Esophagus muscularis mucosa (tissue), 4 donors: Measurements from ENCODE around the gene C1GALT1C1L. TPM values are rescaled to one million over a fixed set of nuclear protein-coding genes. Genes with fewer than 3 reads are reported as not detected.
"Not testable (repeated sequence)": the region's sequence is repeated elsewhere in the genome, so short reads cannot be mapped to it uniquely, and the experiment has no call there.

ENCODE experiments used
- DNase-seq: peaks from one replicate; pipeline ENCODE4 v3.0.0-alpha.2; 2017; ENCODE audit errors: extremely low spot score
- H3K27ac ChIP-seq, 4 donors: fragments of 200-600 bp; sonication (generic); replicated peaks in 1 of 4; 1 replicate in 3 of 4; 2 replicates in 1 of 4; pipeline ENCODE4 v1.5.1; 2016 to 2019; ENCODE audit warnings: mild to moderate bottlenecking in 1 of 4
- H3K27me3 ChIP-seq, 4 donors: fragments of 200-600 bp; sonication (generic); one replicate each; pipeline versions ENCODE4 v1.5.1 to v1.6.0; 2016 to 2019
- H3K36me3 ChIP-seq, 4 donors: fragments of 200-600 bp; sonication (generic); one replicate each; pipeline ENCODE4 v1.5.1; 2016 to 2019
- H3K4me1 ChIP-seq, 4 donors: fragments of 200-600 bp; sonication (generic); one replicate each; pipeline ENCODE4 v1.5.1; 2016 to 2019
- H3K4me3 ChIP-seq, 4 donors: fragments of 200-600 bp; sonication (generic); 1 replicate in 2 of 4; 2 replicates in 2 of 4; pipeline ENCODE4 v1.5.1; 2016 to 2019; ENCODE audit warnings: mild to moderate bottlenecking in 4 of 4, moderate library complexity in 1 of 4
- H3K9me3 ChIP-seq, 4 donors: fragments of 200-600 bp; sonication (generic); 1 replicate in 3 of 4; 2 replicates in 1 of 4; pipeline ENCODE4 v1.5.1; 2016 to 2019
- EP300 ChIP-seq: sonication (generic); formaldehyde crosslinking; IDR thresholded peaks from one replicate; pipeline ENCODE4 v1.6.1; 2017; ENCODE audit warnings: antibody characterized with exemption
- POLR2A ChIP-seq: fragments of 450-650 bp; IDR thresholded peaks from one replicate; pipeline ENCODE4 v1.6.1; 2017; ENCODE audit warnings: antibody characterized with exemption, moderate library complexity, mild to moderate bottlenecking, low read depth
- POLR2AphosphoS5 ChIP-seq, 2 donors: sonication (generic); formaldehyde crosslinking; IDR thresholded peaks; one replicate each; pipeline ENCODE4 v1.6.1; 2017; ENCODE audit warnings: antibody characterized with exemption in 2 of 2
- WGBS: methylation state at CpG from one replicate; pipeline ENCODE4 v1.1.5; 2018; 5-methylcytosine and 5-hydroxymethylcytosine counted together
- intact Hi-C: fragments of 100-400 bp; cut with DNase I; formaldehyde crosslinking; loops from one replicate; pipeline ENCODE4 v1.15.1; 2023
- total RNA-seq, 4 donors: library from RNA; depleted of rRNA; stranded (reverse); fragments of >200 nt; gene quantifications; one replicate each; pipeline versions ENCODE4 v1.1.0 to v1.2.1, GENCODE V29; 2016
- TF ChIP-seq, protein P1 (sequence below), 3 experiments: fragments of 200-600 bp in 2 of 3; fragments of 450-650 bp in 1 of 3; sonication (generic) in 2 of 3; IDR thresholded peaks; one replicate each; pipeline ENCODE4 v1.5.1; 2017 to 2019; ENCODE audit warnings: antibody characterized with exemption in 3 of 3, mild to moderate bottlenecking in 2 of 3, moderate library complexity in 1 of 3

C1GALT1C1L gene
- total RNA-seq, 4 donors from 2014 or later, result 0.52 to 0.83 (median 0.73) TPM

- DNase-seq, result no peak
- Histone ChIP-seq H3K36me3 (peaks cover 0 to 30% (median 2%) of the 10 kb centered on the region in 4 donors), H3K4me3 (no peak overlapping the region), H3K4me1 (no peaks in the 10 kb centered on the region), H3K27me3 (no peaks in the 10 kb centered on the region), H3K9me3 (no peaks in the 10 kb centered on the region), H3K27ac (no peak overlapping the region)
- intact Hi-C loops, result no loop called here
- TF ChIP-seq POLR2AphosphoS5 (IDR thresholded peaks at IDR 0.05) (no peak), POLR2A (no peak), EP300 (no peak)
- TF ChIP-seq, protein P1, sequence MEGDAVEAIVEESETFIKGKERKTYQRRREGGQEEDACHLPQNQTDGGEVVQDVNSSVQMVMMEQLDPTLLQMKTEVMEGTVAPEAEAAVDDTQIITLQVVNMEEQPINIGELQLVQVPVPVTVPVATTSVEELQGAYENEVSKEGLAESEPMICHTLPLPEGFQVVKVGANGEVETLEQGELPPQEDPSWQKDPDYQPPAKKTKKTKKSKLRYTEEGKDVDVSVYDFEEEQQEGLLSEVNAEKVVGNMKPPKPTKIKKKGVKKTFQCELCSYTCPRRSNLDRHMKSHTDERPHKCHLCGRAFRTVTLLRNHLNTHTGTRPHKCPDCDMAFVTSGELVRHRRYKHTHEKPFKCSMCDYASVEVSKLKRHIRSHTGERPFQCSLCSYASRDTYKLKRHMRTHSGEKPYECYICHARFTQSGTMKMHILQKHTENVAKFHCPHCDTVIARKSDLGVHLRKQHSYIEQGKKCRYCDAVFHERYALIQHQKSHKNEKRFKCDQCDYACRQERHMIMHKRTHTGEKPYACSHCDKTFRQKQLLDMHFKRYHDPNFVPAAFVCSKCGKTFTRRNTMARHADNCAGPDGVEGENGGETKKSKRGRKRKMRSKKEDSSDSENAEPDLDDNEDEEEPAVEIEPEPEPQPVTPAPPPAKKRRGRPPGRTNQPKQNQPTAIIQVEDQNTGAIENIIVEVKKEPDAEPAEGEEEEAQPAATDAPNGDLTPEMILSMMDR (IDR thresholded peaks at IDR 0.05), result no peak
- 92% methylated on average over 6 of the region's 6 CpGs for WGBS
Observed at GRCh38 chr2:43708178-43708577, 31.9 kb upstream of the C1GALT1C1L start.

DNA sequence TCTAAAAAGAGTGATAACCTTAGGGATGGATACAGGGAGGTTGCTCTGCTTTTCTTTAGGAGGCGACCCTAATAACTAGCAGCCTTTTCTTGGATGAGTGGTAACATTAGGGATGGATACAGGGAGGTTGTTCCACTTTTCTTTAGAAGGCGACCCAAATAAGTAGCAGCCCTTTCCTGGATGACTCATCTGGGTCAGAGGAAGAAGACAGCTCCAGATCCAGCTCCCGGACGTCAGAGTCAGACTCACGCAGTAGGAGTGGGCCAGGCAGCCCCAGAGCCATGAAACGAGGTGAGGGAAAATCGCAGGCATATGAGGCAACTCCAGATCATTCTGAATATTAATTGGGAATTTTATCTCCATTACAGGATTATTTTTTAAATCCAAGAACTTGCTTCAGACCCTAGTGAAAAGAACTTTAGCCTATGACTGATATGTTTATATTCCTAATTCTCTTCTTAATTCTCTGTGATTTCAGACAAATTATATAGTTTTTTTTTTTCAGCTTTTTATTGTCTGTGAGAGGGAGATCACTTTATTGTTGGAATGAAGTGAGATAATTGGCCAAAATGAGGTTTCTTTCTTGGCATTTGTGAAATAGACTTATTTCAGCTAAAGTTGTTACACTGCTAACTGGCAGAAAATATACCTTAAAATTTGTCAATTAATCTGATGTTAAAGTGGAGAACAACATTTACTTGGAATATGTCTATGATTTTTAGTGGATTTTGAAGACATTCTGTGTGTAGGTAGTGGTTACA, 31.2 kb upstream of the C1GALT1C1L start:
- intact Hi-C loops, result no loop called here
- Histone ChIP-seq H3K27me3 (no peaks in the 10 kb centered on the region), H3K27ac (peak overlapping the region in 1 of 4 donors; percentile 1), H3K36me3 (peaks cover 0 to 30% (median 2%) of the 10 kb centered on the region in 4 donors), H3K9me3 (no peaks in the 10 kb centered on the region), H3K4me1 (no peaks in the 10 kb centered on the region), H3K4me3 (no peak overlapping the region)
- no peak for DNase-seq
- WGBS, result 33% methylated on average over 7 of the region's 7 CpGs
- TF ChIP-seq POLR2A (no peak), EP300 (no peak), POLR2AphosphoS5 (IDR thresholded peaks at IDR 0.05) (peak in 1 of 2 donors; percentile 30)

DNA sequence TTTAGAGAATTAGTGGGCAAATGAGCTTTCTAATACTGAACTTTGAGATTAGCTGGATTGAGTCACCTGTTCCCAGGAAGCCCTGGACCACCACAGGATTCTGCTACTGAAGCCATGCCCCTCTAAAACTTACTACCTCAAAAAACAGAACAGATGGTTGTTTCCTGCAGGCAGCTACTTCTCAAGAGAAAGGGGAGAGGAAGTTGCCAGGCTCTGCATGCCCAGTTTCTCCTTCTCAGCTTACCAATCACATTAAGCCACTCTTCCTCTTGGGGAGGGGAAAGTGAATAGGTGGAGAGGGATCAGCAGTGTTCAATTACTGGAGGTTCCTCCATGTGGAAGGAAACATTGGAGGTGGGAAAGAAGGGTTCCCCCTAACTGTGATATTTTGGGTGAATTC, 24.9 kb upstream of the C1GALT1C1L start:
- H3K27ac ChIP-seq, result no peak overlapping the region
- peaks cover 0 to 5% (median 0%) of the 10 kb centered on the region in 4 donors for H3K36me3 ChIP-seq
- no peaks in the 10 kb centered on the region for H3K9me3 ChIP-seq
- no peaks in the 10 kb centered on the region for H3K4me1 ChIP-seq
- H3K4me3 ChIP-seq, result no peak overlapping the region
- no peaks in the 10 kb centered on the region for H3K27me3 ChIP-seq
- DNase-seq, result no peak
- TF ChIP-seq, protein P1 (IDR thresholded peaks at IDR 0.05), result no peak
- TF ChIP-seq POLR2AphosphoS5 (IDR thresholded peaks at IDR 0.05) (no peak), EP300 (no peak), POLR2A (no peak)
- intact Hi-C loops, result no loop called here

GRCh38 chr2:43699761-43700160, 23.5 kb upstream of the C1GALT1C1L start:
- WGBS, result 71% methylated on average over 3 of the region's 3 CpGs

DNA sequence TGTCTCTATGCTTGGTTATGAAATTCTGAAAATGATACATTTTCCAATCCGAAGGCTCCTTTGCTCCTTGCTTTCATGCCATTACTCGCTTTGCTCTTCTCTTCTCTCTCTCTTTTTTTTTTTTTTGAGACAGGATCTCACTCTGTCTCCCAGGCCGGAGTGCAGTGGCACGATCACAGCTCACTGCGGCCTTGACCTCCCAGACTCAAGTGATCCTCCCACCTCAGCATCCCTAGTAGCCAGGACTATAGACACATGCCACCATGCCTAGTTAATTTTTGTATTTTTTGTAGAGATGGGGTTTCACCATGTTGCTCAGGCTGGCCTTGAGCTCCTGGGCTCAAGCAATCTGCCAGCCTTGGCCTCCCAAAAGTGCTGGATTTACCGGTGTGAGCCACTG, 21.9 kb upstream of the C1GALT1C1L start:
- H3K27me3 ChIP-seq, H3K27ac ChIP-seq, DNase-seq, H3K4me1 ChIP-seq, H3K9me3 ChIP-seq, intact Hi-C loops, H3K4me3 ChIP-seq: not testable (repeated sequence)
- WGBS, result 91% methylated on average over 6 of the region's 6 CpGs
- peaks cover 0 to 12% (median 0%) of the 10 kb centered on the region in 4 donors for H3K36me3 ChIP-seq

More at GRCh38 chr2:43699761-43700160, 23.5 kb upstream of the C1GALT1C1L start:
- DNase-seq, result no peak
- peaks cover 0 to 12% (median 0%) of the 10 kb centered on the region in 4 donors for H3K36me3 ChIP-seq
- no peaks in the 10 kb centered on the region for H3K4me1 ChIP-seq
- H3K27me3 ChIP-seq, result no peaks in the 10 kb centered on the region
- no peaks in the 10 kb centered on the region for H3K9me3 ChIP-seq
- H3K4me3 ChIP-seq, result no peak overlapping the region
- H3K27ac ChIP-seq, result no peak overlapping the region
- TF ChIP-seq POLR2A, result no peak
- TF ChIP-seq, protein P1 (IDR thresholded peaks at IDR 0.05), result no peak
- TF ChIP-seq POLR2AphosphoS5 (IDR thresholded peaks at IDR 0.05), result no peak
- TF ChIP-seq EP300, result no peak
- intact Hi-C loops, result no loop called here
